Right ventricle myocardium superior (tissue), 1 donor: ENCODE measurements around the gene CELF5. TPM values are rescaled to one million over a fixed set of nuclear protein-coding genes. Genes with fewer than 3 reads are reported as not detected.
A peak's percentile ranks its signal among the peaks of the same experiment; 100 is the strongest.

ENCODE experiments used
- ATAC-seq: fragments of 200-7000 bp; cut with Tn5 transposase; one replicate; pipeline ENCODE4 v1.9.1; 2020; ENCODE audit warnings: mild to moderate bottlenecking; ENCODE audit not compliant: poor library complexity
- DNase-seq: peaks from one replicate; pipeline ENCODE4 v3.0.0-alpha.2; 2020
- intact Hi-C: fragments of 100-400 bp; cut with DNase I; formaldehyde crosslinking; loops from one replicate; pipeline ENCODE4 v1.11.2; 2022
- long read RNA-seq: library from polyadenylated mRNA; unstranded; transcript quantifications from one replicate; pipeline ENCODE4 v2.0.0, GENCODE V29; 2021
- total RNA-seq: library from RNA; stranded (reverse); fragmentation: NEBNext Ultra II Directional; extraction: Animal tissue kit (Norgen Biotek cat#: 25700); gene quantifications from one replicate; pipeline ENCODE4 v1.2.1, GENCODE V29; 2021
- donor health status: DM: no; HTN: yes; CAD: no; lungs with severe emphysema.

The CELF5 gene
- total RNA-seq, result not detected
- long read RNA-seq, result 0 reads

GRCh38 chr19:3224346-3225168, at the start of gene CELF5:
Gene CELF5, plus strand, starts transcription at chr19:3224661. Its CDS starts 79 bp downstream, at chr19:3224740.
- DNase-seq, result peak; percentile 68
- intact Hi-C loops, result no loop called here
- peak; percentile 71 for ATAC-seq

- no peak for ATAC-seq
- no peak for DNase-seq
- intact Hi-C loops, result no loop called here
Measured at GRCh38 chr19:3175781-3176714, 48.4 kb upstream of the CELF5 start.

DNA sequence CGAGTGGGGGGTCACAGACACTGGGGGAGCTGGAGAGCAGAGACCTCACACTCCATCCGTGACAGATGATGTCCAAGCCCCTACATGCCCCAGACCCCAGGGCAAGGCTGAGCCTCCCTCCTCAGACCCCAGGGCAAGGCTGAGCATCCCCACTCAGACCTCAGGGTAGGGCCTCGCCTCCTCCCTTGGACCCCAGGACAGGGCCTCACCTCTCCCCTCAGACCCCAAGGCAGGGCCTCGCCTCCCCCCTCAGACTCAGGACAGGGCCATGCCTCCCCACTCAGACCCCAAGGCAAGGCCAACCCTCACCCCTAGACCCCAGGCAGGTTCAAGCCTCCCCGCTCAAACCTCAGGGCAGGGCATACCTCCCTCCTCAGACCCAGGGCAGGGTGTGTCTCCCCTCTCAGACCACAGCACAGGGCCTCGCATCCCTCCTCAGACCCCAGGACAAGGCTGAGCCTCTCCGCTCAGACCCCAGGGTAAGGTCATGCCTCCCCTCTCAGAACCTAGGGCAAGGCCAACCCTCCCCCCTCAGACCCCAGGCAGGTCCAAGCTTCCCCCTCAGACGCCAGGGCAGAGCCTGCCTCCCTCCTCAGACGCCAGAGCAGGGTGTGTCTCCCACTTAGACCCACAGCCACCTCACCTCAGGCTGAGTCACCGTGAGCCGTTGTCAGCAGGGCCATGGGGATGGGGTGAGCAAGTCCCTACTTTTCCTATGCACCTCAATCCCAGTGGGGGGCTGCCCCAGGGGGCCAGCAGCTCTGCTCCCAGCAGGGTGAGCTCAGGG, 47.6 kb upstream of the CELF5 start:
- ATAC-seq (no peak), DNase-seq (no peak)

DNA sequence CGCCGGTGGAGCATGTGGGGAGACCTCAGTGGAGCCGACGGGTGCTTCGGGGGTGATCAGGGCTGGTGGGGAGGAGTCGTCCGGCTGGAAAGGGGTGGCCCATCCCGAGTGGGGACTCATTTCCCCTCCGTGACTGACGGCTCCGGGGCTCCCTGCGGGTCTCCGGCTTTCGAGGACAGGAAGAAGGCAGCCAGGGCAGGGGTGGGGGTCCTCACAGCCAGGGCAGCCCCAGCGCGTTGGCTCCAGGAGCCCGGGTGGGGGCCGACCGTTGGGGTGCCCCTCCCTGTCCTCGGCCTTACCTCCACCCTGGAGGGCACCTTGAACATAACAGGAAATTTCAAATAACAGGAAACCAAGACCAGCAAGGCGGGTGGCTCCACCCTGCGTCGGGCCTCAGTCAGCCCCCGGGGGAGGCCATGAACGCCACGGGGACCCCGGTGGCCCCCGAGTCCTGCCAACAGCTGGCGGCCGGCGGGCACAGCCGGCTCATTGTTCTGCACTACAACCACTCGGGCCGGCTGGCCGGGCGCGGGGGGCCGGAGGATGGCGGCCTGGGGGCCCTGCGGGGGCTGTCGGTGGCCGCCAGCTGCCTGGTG, 46.0 kb upstream of the CELF5 start, which contains the start of gene S1PR4:
TSS of gene S1PR4 (plus strand) at position 393 of the 596 bp plus-strand sequence. CDS start at position 417, 24 bp downstream.
- ATAC-seq (peak; percentile 16), DNase-seq (no peak)
- intact Hi-C loops, result no loop called here

More for the DNA sequence above, 47.6 kb upstream of the CELF5 start:
- intact Hi-C loops, result no loop called here

- ATAC-seq (peak; percentile 18), DNase-seq (no peak)
- intact Hi-C loops, result no loop called here
Measured at GRCh38 chr19:3178973-3179738, 45.3 kb upstream of the CELF5 start.

DNA sequence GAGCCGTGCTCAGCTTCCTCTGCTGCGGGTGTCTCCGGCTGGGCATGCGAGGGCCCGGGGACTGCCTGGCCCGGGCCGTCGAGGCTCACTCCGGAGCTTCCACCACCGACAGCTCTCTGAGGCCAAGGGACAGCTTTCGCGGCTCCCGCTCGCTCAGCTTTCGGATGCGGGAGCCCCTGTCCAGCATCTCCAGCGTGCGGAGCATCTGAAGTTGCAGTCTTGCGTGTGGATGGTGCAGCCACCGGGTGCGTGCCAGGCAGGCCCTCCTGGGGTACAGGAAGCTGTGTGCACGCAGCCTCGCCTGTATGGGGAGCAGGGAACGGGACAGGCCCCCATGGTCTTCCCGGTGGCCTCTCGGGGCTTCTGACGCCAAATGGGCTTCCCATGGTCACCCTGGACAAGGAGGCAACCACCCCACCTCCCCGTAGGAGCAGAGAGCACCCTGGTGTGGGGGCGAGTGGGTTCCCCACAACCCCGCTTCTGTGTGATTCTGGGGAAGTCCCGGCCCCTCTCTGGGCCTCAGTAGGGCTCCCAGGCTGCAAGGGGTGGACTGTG, 44.6 kb upstream of the CELF5 start:
- no peak for ATAC-seq
- no peak for DNase-seq
- intact Hi-C loops, result no loop called here

GRCh38 chr19:3183721-3184641, 40.5 kb upstream of the CELF5 start:
- intact Hi-C loops, result no loop called here
- no peak for ATAC-seq
- no peak for DNase-seq

- ATAC-seq, result peak; percentile 63
- DNase-seq, result peak; percentile 83
- intact Hi-C loops, result no loop called here
Measured at GRCh38 chr19:3184847-3185460, 39.5 kb upstream of the CELF5 start.

- ATAC-seq (peak; percentile 97), DNase-seq (peak; percentile 97)
- intact Hi-C loops, result no loop called here
Measured at GRCh38 chr19:3185461-3186159, 38.9 kb upstream of the CELF5 start, which contains the start of gene NCLN. Gene NCLN, plus strand, starts transcription at chr19:3185930. Its CDS starts 101 bp downstream, at chr19:3186031.

DNA sequence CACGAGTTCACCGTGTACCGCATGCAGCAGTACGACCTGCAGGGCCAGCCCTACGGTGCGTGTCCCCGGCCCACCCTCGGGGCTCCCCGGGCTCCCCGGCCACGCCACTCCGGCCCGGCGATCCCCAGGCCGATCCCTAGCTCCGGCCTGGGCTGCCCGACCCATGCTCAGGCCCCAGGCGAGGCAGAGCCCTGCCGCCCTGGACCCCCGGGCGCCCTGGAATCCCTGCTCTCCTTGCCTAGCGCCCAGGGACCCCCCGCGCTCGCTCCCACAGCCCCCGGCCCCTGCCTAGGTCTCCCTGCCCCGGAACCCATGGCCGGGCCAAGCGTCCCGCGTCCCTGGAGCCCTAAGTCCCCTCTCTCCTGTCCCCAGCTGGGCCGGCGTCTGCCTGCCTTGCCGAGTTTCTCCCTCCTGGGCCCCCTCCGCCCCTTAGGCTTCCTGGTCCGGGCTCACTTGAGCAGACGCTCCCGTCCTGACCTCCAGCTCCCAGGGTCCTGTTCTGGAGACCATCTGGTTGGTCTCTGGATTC, 38.2 kb upstream of the CELF5 start:
- DNase-seq (no peak), ATAC-seq (peak; percentile 6)
- intact Hi-C loops, result no loop called here

GRCh38 chr19:3186891-3187661, 37.4 kb upstream of the CELF5 start:
- ATAC-seq, result no peak
- DNase-seq, result no peak
- intact Hi-C loops, result no loop called here

GRCh38 chr19:3187662-3188511, 36.6 kb upstream of the CELF5 start:
- DNase-seq, result no peak
- intact Hi-C loops, result no loop called here
- ATAC-seq, result no peak
